HG03565 (cell line): ENCODE results near the gene ERCC6L.
"Not testable (repeated sequence)": the region's sequence is repeated elsewhere in the genome, so short reads cannot be mapped to it uniquely, and the experiment has no call there.

Experiments
- ATAC-seq: cut with Tn5 transposase; IDR thresholded peaks from one replicate; pipeline ENCODE4 v1.9.1; 2021; ENCODE audit warnings: mild to moderate bottlenecking, moderate library complexity; ENCODE audit not compliant: unreplicated experiment

ERCC6L gene

GRCh38 chrX:72254816-72255215, 16.0 kb upstream of the ERCC6L start:
- ATAC-seq = no peak

- no peak for ATAC-seq
These were observed 14.9 kb upstream of the ERCC6L start for GRCh38 chrX:72253686-72254085.

GRCh38 chrX:72247206-72247942, 8.5 kb upstream of the ERCC6L start:
- no peak for ATAC-seq

GRCh38 chrX:72245461-72246089, 6.7 kb upstream of the ERCC6L start:
- no peak for ATAC-seq

- no peak for ATAC-seq
These were observed 4.6 kb upstream of the ERCC6L start for GRCh38 chrX:72243472-72243871.

GRCh38 chrX:72240976-72241375, 2.1 kb upstream of the ERCC6L start:
- no peak for ATAC-seq

- ATAC-seq = no peak
These were observed 644 bp downstream of the ERCC6L start for GRCh38 chrX:72238183-72238582.

GRCh38 chrX:72236841-72237240, 2.0 kb downstream of the ERCC6L start:
- ATAC-seq = no peak

- ATAC-seq = no peak
These were observed 8.5 kb downstream of the ERCC6L start for GRCh38 chrX:72230290-72230689.

GRCh38 chrX:72220375-72220774, 18.5 kb downstream of the ERCC6L start:
- not testable (repeated sequence) for ATAC-seq

GRCh38 chrX:72216973-72217372, 21.9 kb downstream of the ERCC6L start:
- no peak for ATAC-seq

GRCh38 chrX:72208126-72208800, 30.6 kb downstream of the ERCC6L start:
- ATAC-seq = no peak

- ATAC-seq = no peak
These were observed 31.5 kb downstream of the ERCC6L start for GRCh38 chrX:72207366-72207765.

- ATAC-seq = no peak
These were observed 33.1 kb downstream of the ERCC6L start for GRCh38 chrX:72205706-72206105.

GRCh38 chrX:72203421-72203820, 35.4 kb downstream of the ERCC6L start:
- peak; percentile 87 for ATAC-seq

- ATAC-seq = no peak
These were observed 35.9 kb downstream of the ERCC6L start for GRCh38 chrX:72202792-72203401.

GRCh38 chrX:72201836-72202536, 36.8 kb downstream of the ERCC6L start:
- ATAC-seq = no peak

- ATAC-seq = no peak
These were observed 55.9 kb downstream of the ERCC6L start for GRCh38 chrX:72182924-72183323.

- peak; percentile 90 for ATAC-seq
These were observed 57.4 kb downstream of the ERCC6L start, which contains the start of gene PIN4 for GRCh38 chrX:72181178-72182125. PIN4 (plus strand) TSS chrX:72181757; CDS start chrX:72181786, 29 bp downstream.

- no peak for ATAC-seq
These were observed 58.3 kb downstream of the ERCC6L start for GRCh38 chrX:72180539-72180938.
